Heart left ventricle (tissue), 13 donors: ENCODE results near the gene COA5.

Experiments
- POLR2A ChIP-seq, 2 donors: fragments of 450-650 bp; IDR thresholded peaks; one replicate each; pipeline ENCODE4 v1.6.1; 2017; ENCODE audit warnings: antibody characterized with exemption in 2 of 2, mild to moderate bottlenecking in 2 of 2, moderate library complexity in 2 of 2
- TF ChIP-seq, protein P1 (sequence below), 12 donors: fragments of 200-600 bp; sonication (generic) in 4 of 12; IDR thresholded peaks; one replicate each; pipeline versions ENCODE4 v1.5.0 to v1.8.0; 2018 to 2022; ENCODE audit warnings: antibody characterized with exemption in 12 of 12, mild to moderate bottlenecking in 5 of 12
- donor health status: ischemic (EF 13 %, LVEDD 7.1; RV severe dilation, severe dysfunction).
- donor health status: DM: no; HTN: yes; CAD: no.
- donor health status: DM: no; HTN: no; CAD: no.
- donor health status: ischemic (EF 25% LVEDD 6.9; RV normal size, moderate dysfunction).
- donor health status: ischemic (EF 25% LVEDD 5.7; RV mildly dilated, moderate dysfunction).
- donor health status: ischemic (EF 35%, LVEDD 5.7; RV mildly dilated, moderate dysfunction).
- donor health status: nonischemic (EF 11% LVEDD 7.7; RV severe dilation, severe dysfunction).
- donor health status: DM: yes; HTN: yes; CAD: no.
- donor health status: PGD.
- donor health status: ischemic (EF 29% LVEDD 5.4; RV normal size, mild dysfunction).
- donor health status: nonischemic (EF 23%, LVEDD 6.1; RV moderate dilation, normal function).

DNA sequence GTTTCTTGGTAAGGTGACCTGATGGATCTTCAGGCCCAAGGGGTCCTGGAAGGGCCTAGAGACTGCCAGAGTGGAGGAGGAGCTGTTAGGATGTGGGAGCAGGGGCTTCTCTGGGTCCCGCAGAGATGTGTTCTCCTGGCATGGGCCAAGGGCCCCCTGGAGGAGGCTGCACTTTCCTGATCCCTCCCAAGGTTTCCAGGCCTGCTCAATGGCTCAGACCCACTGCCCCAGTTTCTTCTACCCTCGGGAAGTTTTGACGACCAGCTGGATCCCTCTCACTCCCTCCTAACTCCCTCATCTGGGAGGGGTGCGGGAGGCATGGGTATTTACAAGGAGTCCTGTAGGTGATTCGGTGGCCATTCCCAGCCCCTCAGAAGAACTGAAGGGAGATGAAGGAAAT, 36.1 kb downstream of the COA5 start:
- TF ChIP-seq, protein P1, sequence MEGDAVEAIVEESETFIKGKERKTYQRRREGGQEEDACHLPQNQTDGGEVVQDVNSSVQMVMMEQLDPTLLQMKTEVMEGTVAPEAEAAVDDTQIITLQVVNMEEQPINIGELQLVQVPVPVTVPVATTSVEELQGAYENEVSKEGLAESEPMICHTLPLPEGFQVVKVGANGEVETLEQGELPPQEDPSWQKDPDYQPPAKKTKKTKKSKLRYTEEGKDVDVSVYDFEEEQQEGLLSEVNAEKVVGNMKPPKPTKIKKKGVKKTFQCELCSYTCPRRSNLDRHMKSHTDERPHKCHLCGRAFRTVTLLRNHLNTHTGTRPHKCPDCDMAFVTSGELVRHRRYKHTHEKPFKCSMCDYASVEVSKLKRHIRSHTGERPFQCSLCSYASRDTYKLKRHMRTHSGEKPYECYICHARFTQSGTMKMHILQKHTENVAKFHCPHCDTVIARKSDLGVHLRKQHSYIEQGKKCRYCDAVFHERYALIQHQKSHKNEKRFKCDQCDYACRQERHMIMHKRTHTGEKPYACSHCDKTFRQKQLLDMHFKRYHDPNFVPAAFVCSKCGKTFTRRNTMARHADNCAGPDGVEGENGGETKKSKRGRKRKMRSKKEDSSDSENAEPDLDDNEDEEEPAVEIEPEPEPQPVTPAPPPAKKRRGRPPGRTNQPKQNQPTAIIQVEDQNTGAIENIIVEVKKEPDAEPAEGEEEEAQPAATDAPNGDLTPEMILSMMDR (IDR thresholded peaks at IDR 0.05): no peak
- no peak for TF ChIP-seq POLR2A (IDR thresholded peaks at IDR 0.05)
